Right ventricle myocardium inferior (tissue), 1 donor: ENCODE data around the gene BCL6. TPM values are rescaled to one million over a fixed set of nuclear protein-coding genes. Genes with fewer than 3 reads are reported as not detected.
A peak's percentile ranks its signal among the peaks of the same experiment; 100 is the strongest.

Experiments used
- ATAC-seq: fragments of 200-7000 bp; cut with Tn5 transposase; one replicate; pipeline ENCODE4 v1.9.1; 2020; ENCODE audit warnings: mild to moderate bottlenecking, moderate library complexity
- DNase-seq: peaks from one replicate; pipeline ENCODE4 v3.0.0; 2021; ENCODE audit errors: missing footprints
- intact Hi-C: fragments of 100-400 bp; cut with DNase I; formaldehyde crosslinking; loops from one replicate; pipeline ENCODE4 v1.11.0; 2022
- long read RNA-seq: library from polyadenylated mRNA; unstranded; transcript quantifications from one replicate; pipeline ENCODE4 v2.0.0, GENCODE V29; 2021
- total RNA-seq: library from RNA; stranded (reverse); fragmentation: NEBNext Ultra II Directional; extraction: Animal tissue kit (Norgen Biotek cat#: 25700); gene quantifications from one replicate; pipeline ENCODE4 v1.2.1, GENCODE V29; 2021
- donor health status: DM: no; HTN: yes; CAD: no; lungs with severe emphysema.

Gene BCL6
- 95.5 TPM for total RNA-seq
- long read RNA-seq, partial matches to known transcripts: 9 of 16 reads
- long read RNA-seq, other reads (novel, unspliced or antisense): 4 of 16 reads

- DNase-seq: peak; percentile 96
- intact Hi-C loops: loop anchor here (2.0 to 10.0 kb wide), 6 partner anchors 203 to 839 kb away; no protein-coding TSS in a partner anchor
- ATAC-seq: peak; percentile 73
Measured at GRCh38 chr3:187745201-187746058, at the start of gene BCL6. TSS of gene BCL6 (minus strand) at chr3:187745468. CDS start at chr3:187733693, 11,775 bp downstream.

- intact Hi-C loops: no loop called here
- ATAC-seq: no peak
- DNase-seq: no peak
Measured at GRCh38 chr3:187794731-187795130, 49.5 kb upstream of the BCL6 start.

GRCh38 chr3:187793618-187794017 is 48.4 kb upstream of the BCL6 start:
- no peak for ATAC-seq
- intact Hi-C loops: no loop called here
- no peak for DNase-seq

- intact Hi-C loops: no loop called here
- DNase-seq (no peak), ATAC-seq (no peak)
Measured at GRCh38 chr3:187792521-187792920, 47.3 kb upstream of the BCL6 start.

- intact Hi-C loops: no loop called here
- ATAC-seq (no peak), DNase-seq (no peak)
Measured at GRCh38 chr3:187789872-187790271, 44.6 kb upstream of the BCL6 start.

GRCh38 chr3:187788984-187789857 is 44.0 kb upstream of the BCL6 start:
- DNase-seq: no peak
- no peak for ATAC-seq
- intact Hi-C loops: no loop called here

- peak; percentile 94 for ATAC-seq
- intact Hi-C loops: no loop called here
- no peak for DNase-seq
Measured at GRCh38 chr3:187783098-187783497, 37.8 kb upstream of the BCL6 start.

- DNase-seq (no peak), ATAC-seq (no peak)
- intact Hi-C loops: no loop called here
Measured at GRCh38 chr3:187782006-187782405, 36.7 kb upstream of the BCL6 start.

- DNase-seq (no peak), ATAC-seq (no peak)
- intact Hi-C loops: no loop called here
Measured at GRCh38 chr3:187781001-187781400, 35.7 kb upstream of the BCL6 start.

GRCh38 chr3:187778726-187779125 is 33.5 kb upstream of the BCL6 start:
- ATAC-seq (no peak), DNase-seq (no peak)
- intact Hi-C loops: no loop called here

GRCh38 chr3:187777331-187777941 is 32.2 kb upstream of the BCL6 start:
- peak; percentile 26 for ATAC-seq
- no peak for DNase-seq
- intact Hi-C loops: no loop called here

GRCh38 chr3:187775549-187775948 is 30.3 kb upstream of the BCL6 start:
- intact Hi-C loops: no loop called here

GRCh38 chr3:187774185-187774789 is 29.0 kb upstream of the BCL6 start:
- intact Hi-C loops: no loop called here

More at GRCh38 chr3:187775549-187775948, 30.3 kb upstream of the BCL6 start:
- ATAC-seq: peak; percentile 20
- no peak for DNase-seq

GRCh38 chr3:187773233-187774184 is 28.2 kb upstream of the BCL6 start:
- ATAC-seq (peak; percentile 46), DNase-seq (no peak)
- intact Hi-C loops: no loop called here

More at GRCh38 chr3:187774185-187774789, 29.0 kb upstream of the BCL6 start:
- ATAC-seq: peak; percentile 18
- DNase-seq: no peak

- intact Hi-C loops: no loop called here
- DNase-seq: no peak
- no peak for ATAC-seq
Measured at GRCh38 chr3:187770224-187770623, 25.0 kb upstream of the BCL6 start.

GRCh38 chr3:187769771-187770170 is 24.5 kb upstream of the BCL6 start:
- DNase-seq: no peak
- no peak for ATAC-seq
- intact Hi-C loops: no loop called here

GRCh38 chr3:187767266-187768012 is 22.2 kb upstream of the BCL6 start:
- DNase-seq (no peak), ATAC-seq (no peak)
- intact Hi-C loops: no loop called here
